Measurements from ENCODE around the gene OR2A7. TPM values are rescaled to one million over a fixed set of nuclear protein-coding genes. Genes with fewer than 3 reads are reported as not detected.
"Not testable (repeated sequence)": the region's sequence is repeated elsewhere in the genome, so short reads cannot be mapped to it uniquely, and the experiment has no call there.

OR2A7 gene, protein sequence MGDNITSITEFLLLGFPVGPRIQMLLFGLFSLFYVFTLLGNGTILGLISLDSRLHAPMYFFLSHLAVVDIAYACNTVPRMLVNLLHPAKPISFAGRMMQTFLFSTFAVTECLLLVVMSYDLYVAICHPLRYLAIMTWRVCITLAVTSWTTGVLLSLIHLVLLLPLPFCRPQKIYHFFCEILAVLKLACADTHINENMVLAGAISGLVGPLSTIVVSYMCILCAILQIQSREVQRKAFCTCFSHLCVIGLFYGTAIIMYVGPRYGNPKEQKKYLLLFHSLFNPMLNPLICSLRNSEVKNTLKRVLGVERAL
- 1 to 10 TPM; 1.2 to 6.5 TPM for total RNA-seq
- total RNA-seq = 0 to 0.23 reads per million in 2 donors

DNA sequence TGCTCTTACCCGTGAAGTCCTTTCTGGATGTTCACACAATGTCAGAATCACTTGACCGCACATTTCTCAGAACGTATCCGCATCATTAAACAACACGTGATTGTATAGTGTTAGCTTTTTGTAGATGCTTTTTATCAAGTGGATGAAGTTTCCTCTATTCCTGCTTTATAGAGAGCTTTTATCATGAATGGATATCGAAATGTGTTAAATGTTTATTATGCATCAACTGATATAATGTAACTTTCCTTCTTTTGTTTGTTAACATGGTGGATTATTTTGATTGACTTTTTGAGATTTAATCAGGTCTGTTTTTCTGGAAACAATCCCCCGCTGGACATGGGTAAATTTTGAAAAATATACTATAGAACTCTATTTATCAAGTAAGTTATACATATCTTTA is at the start of gene OR2A7:
Gene OR2A7 (minus strand): TSS at position 101 of the 400 bp plus-strand sequence. CDS start 5,164 bp downstream, outside the sequence.
- H3K4me1 Mint-ChIP-seq; H3K27ac Mint-ChIP-seq; H3K36me3 Mint-ChIP-seq (ENCODE audit: low read depth); DNase-seq; H3K9me3 ChIP-seq (ENCODE audit: control insufficient read depth, low read length, poor library complexity, severe bottlenecking); H3K4me3 Mint-ChIP-seq; H3K27me3 Mint-ChIP-seq; ATAC-seq: not testable (repeated sequence)

DNA sequence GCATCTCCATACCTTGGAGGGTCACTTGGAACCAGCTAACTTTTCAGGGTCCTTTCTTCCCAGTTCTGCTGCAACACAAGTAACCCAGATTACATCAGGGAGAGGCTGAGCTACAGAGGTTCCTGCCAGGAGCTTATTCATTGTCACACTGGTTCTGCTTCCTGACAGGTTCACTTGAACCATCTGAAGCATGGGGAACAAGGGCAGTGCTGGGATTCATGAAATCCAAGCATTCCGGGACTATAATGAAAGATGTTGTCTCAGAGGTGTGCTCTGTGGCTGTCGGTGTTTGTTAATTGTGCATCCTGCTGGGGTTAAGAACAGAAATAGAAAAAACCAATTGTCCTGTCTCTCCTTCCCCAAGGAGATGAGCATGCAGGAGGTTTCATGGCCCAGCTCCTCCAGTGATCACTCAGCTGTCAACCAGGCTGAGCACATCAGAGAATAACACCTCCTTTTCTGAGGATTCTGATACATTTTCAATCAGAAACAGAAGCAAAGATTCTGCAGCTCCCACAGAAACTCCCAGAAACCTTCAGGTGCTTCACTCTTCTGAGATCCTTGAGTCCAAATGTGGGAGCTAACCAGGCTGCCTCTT is 47.4 kb upstream of the OR2A7 start, which contains the start of gene OR2A1:
Gene OR2A1 (plus strand): TSS at position 548 of the 598 bp plus-strand sequence. CDS start 5,706 bp downstream, outside the sequence.
- H3K27me3 Mint-ChIP-seq; H3K4me3 Mint-ChIP-seq; H3K9me3 ChIP-seq (ENCODE audit: control insufficient read depth, low read length, poor library complexity, severe bottlenecking); H3K4me1 Mint-ChIP-seq; DNase-seq; H3K27ac Mint-ChIP-seq; ATAC-seq; H3K36me3 Mint-ChIP-seq (ENCODE audit: low read depth): not testable (repeated sequence)

DNA sequence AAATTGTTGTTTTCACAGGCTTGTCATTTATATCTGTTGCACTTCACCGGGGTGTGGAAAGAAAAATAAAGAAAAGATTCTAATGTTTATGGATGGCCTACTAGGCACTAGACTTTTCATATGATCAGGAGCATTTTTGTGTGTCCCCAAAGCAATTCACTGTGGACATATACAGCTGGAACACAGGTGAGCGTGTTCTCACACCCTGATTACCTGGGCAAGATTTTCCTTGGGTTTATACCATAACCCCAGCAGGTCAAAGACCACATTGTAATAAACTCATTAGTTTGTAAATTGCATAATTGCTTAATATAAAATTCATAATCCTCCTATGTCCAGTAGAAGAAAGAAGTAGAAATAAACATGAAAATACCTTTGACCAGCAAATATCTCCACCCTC is 46.6 kb upstream of the OR2A7 start:
- not testable (repeated sequence) for H3K27me3 Mint-ChIP-seq; H3K9me3 ChIP-seq (ENCODE audit: control insufficient read depth, low read length, poor library complexity, severe bottlenecking); H3K36me3 Mint-ChIP-seq (ENCODE audit: low read depth); DNase-seq; H3K4me3 Mint-ChIP-seq; H3K27ac Mint-ChIP-seq; H3K4me1 Mint-ChIP-seq; ATAC-seq

DNA sequence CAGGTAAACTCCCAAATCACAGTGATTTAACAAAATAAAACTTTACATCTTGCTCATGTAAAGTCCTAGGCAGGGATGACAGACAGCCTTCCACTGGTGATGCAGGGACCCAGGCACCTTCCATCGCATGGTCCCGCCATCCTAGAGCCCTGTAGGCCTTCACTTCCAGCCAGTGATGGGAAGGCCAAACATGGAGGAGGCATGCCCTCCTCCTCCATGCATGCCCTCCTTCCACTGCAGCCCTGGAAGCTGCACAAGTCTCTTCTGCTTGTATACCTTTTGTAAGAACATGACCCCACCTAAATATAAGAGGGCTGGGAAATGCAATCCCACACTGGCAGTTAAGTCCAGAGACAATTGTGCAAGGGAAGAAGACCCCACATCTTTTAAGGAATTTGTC is 45.1 kb upstream of the OR2A7 start:
- not testable (repeated sequence) for H3K4me3 Mint-ChIP-seq; H3K4me1 Mint-ChIP-seq; H3K27me3 Mint-ChIP-seq; ATAC-seq; DNase-seq; H3K27ac Mint-ChIP-seq; H3K9me3 ChIP-seq (ENCODE audit: control insufficient read depth, low read length, poor library complexity, severe bottlenecking); H3K36me3 Mint-ChIP-seq (ENCODE audit: low read depth)

DNA sequence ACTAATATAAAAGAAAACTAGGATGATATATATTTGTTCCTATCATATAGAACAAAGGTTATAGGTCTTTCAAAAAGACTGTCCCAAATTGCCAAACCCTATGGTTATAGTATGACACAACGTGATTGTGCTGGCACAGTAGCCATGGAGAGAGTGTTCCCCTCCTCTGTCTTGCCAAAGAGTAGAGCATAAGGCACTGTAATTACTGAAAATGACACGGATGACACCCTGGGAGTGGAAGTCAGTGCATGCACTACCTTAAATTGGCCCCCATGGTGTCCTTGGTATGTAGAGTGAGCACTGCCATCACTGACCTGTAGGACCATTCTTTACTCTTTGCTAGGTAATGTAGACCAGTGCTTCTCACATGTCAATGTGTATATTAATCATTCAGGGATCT is 40.6 kb upstream of the OR2A7 start:
- H3K27me3 Mint-ChIP-seq; H3K4me3 Mint-ChIP-seq; H3K27ac Mint-ChIP-seq; H3K4me1 Mint-ChIP-seq; DNase-seq; ATAC-seq; H3K9me3 ChIP-seq (ENCODE audit: control insufficient read depth, low read length, poor library complexity, severe bottlenecking); H3K36me3 Mint-ChIP-seq (ENCODE audit: low read depth): not testable (repeated sequence)

DNA sequence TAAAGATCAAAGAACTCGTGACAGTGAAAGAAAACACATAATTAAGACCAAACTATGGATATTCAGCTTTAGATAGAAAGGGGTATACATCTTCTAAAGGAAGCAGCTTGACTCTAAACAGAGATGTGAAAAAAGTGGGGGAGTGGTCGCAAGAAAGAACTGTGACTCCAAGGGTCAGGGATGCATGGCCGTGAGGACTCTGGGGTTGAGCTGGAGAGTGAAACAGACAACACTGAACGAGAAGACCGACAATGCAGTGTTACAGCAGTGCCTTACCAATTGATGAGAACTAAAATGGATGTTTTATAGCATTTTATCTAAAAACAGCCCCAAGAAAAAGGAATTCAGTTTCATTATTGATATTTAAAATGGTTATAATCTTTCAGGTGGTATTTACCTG is 39.0 kb upstream of the OR2A7 start:
- H3K36me3 Mint-ChIP-seq (ENCODE audit: low read depth); H3K4me1 Mint-ChIP-seq; H3K4me3 Mint-ChIP-seq; DNase-seq; H3K9me3 ChIP-seq (ENCODE audit: control insufficient read depth, low read length, poor library complexity, severe bottlenecking); ATAC-seq; H3K27me3 Mint-ChIP-seq; H3K27ac Mint-ChIP-seq: not testable (repeated sequence)

DNA sequence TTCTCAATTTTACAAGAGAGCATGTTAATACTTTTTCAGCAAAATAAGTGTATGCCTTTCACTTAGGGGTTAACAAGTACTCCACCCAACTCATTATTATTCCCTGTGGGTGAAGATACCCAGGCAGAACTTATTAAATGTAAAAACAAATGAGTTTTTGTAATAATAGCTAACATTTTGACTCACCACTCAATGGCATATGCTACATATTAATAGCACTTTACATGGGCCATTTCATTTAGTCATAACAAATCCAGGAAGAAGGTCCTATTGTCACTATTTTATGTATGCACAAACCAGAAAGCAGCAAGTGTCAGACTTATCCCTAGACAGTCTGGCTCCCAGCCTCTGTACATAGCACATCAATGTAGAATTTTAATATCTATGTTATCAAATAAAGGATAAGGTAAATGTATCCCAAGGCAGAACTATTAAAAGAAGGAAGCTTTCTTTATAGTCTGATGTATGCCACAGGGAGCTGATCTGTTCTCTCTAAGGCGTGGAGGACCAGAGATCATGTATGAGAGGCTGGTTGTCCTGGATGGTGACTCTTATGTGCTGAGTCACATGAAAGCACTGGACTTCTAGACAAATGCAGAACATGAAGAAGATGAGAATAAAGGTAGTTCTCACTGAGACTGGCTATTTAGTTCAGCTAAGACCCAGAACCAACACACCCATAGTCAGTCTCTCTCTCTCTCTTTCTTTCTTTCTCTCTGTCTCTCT is 38.1 kb upstream of the OR2A7 start:
- not testable (repeated sequence) for H3K27ac Mint-ChIP-seq; H3K4me3 Mint-ChIP-seq; H3K36me3 Mint-ChIP-seq (ENCODE audit: low read depth); DNase-seq; H3K27me3 Mint-ChIP-seq; ATAC-seq; H3K9me3 ChIP-seq (ENCODE audit: control insufficient read depth, low read length, poor library complexity, severe bottlenecking); H3K4me1 Mint-ChIP-seq

DNA sequence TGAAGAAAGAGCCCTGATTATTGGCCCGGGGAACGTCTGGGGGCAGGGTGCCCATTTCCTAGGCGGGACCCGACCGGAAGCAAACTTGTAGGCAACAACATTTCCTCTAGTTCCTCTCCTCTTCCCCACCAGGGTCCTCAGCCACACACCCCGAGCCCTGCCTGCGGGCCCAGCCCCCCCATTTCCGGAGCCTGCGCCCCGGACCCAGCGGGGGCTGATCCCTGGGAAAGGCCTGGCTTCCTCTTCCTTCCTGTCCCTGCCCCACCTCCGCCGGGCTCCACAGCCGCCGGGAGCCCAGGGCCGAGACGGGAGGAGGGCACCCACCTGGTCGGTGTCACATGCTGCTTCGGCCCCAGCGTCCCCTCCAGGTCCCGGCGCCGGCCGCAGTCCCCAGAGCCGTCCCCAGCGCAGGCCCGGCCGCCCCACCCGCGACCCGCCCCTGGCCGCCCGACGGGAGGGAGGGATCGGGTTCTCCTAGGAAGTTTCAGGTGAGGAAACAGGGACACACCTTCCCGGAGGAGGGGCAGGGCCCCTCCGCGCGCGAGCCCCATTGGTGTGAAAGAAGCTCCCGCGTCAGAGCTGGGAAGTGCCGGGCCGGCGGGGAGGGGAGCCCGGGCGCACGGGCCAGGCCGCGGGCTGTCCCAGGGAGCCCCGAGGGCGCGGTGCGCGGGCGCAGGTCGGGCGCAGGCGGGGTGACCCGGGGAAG is 29.4 kb upstream of the OR2A7 start:
- not testable (repeated sequence) for H3K4me3 Mint-ChIP-seq; H3K27ac Mint-ChIP-seq; DNase-seq; H3K4me1 Mint-ChIP-seq; H3K27me3 Mint-ChIP-seq; H3K36me3 Mint-ChIP-seq (ENCODE audit: low read depth); H3K9me3 ChIP-seq (ENCODE audit: control insufficient read depth, low read length, poor library complexity, severe bottlenecking)
- ATAC-seq = peak; percentile 85

DNA sequence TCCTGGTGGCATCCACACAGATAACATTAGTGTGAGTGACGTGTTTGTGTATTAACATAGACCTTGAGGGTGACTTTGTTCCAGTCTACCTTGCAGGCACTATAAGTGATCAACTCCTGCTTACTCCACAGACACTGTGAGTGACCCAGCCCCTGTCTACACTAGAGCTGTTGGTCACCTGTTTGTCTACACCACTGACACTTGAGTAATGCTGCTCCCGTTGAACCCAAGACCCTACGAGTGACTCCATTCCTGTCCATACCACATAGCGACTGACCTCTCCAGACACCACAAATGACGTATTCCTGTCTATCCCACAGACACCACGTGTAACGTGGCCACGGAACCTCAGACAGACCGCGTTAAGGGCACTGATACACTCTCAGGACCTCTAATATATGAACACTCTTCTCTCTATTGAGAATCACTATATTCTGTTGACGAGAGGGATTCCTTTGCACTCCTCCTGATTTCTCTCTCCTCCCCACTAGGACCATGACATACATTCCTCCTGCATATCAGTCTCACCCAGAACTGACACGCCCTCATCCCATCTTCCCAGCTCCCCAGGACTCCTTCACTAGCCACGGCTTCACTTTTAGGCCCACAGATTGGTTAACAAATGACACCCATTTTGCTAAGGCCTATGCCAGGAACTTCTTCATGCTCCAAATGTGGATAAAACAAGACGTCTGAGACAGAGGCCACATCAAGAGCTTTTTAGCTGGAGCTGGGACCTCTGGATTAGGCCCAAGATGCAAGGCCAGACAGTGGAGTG is 28.0 kb upstream of the OR2A7 start:
- not testable (repeated sequence) for H3K27ac Mint-ChIP-seq; H3K4me1 Mint-ChIP-seq; H3K9me3 ChIP-seq (ENCODE audit: control insufficient read depth, low read length, poor library complexity, severe bottlenecking); DNase-seq; H3K4me3 Mint-ChIP-seq; ATAC-seq; H3K27me3 Mint-ChIP-seq; H3K36me3 Mint-ChIP-seq (ENCODE audit: low read depth)

DNA sequence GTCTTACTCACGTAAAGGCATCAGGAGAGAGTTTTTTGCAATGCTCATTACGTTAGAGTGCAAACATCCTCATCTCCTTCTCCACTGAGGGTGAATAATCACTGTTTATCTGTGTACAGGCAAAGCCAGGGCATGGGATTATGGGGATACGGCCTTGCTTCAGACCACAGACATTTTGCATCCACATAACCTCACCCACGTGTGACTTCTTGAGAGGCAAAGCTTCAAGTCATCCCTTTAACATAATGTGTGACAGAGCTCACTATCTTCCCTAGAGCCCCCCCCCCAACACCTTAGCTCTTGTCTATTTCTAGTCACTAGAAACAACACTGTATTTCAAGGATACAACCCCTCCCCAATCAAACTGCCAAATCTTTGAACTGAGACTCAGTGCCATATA is 27.0 kb upstream of the OR2A7 start:
- H3K4me3 Mint-ChIP-seq; H3K27ac Mint-ChIP-seq; H3K4me1 Mint-ChIP-seq; DNase-seq; H3K27me3 Mint-ChIP-seq; H3K9me3 ChIP-seq (ENCODE audit: control insufficient read depth, low read length, poor library complexity, severe bottlenecking); ATAC-seq; H3K36me3 Mint-ChIP-seq (ENCODE audit: low read depth): not testable (repeated sequence)

DNA sequence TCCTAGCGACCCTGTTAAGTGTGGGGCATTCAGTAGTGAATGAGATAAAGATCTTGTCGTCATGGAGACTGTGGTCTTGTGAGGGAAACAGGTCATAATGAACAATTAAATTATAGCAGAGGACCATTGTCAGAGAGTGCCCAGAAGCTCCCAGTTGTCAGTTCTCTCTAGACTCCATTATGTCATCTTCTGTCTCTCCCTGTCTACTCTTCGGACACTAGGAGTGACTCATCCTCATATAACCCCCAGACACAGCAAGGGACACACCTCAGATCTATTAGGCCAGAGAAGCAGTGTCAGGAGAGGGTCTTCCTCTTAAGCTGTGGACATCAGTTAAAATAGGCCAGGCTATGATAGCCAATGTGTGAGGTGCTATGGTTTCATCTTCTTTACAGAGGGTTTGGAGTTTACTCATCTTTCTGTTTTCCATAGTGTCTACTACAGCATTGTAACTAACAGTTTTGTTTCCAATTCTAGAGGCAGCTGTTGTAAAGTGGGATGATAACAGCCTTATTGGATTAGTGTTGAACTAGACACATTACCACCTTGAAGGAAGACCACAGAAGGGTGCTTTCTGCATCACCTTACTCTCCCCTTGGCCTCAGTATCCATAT is 22.7 kb upstream of the OR2A7 start:
- peak; percentile 38 for ATAC-seq
- not testable (repeated sequence) for DNase-seq; H3K27me3 Mint-ChIP-seq; H3K4me1 Mint-ChIP-seq; H3K4me3 Mint-ChIP-seq; H3K27ac Mint-ChIP-seq; H3K9me3 ChIP-seq (ENCODE audit: control insufficient read depth, low read length, poor library complexity, severe bottlenecking); H3K36me3 Mint-ChIP-seq (ENCODE audit: low read depth)

DNA sequence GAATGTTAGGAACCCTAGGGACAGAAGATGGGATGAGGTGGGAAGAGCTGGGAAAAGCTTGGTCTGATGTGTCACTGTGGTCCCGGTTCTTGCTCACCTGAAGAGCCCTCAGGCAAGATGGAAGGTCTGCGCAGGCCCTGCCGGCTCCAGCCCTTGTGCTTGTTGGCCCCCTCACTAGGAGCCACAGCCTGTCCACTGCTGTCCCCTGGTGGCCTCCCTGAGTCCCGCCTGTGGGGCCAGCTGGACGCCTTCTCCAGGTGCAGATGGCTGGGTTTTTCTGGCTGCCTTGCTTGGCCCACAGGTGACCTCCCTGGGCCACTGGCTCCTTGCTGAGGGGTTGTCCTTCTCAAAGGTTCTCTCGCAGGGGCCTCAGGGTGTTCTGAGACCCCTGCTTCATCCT is 19.1 kb upstream of the OR2A7 start:
- H3K27me3 Mint-ChIP-seq; H3K27ac Mint-ChIP-seq; DNase-seq; H3K4me1 Mint-ChIP-seq; ATAC-seq; H3K4me3 Mint-ChIP-seq; H3K36me3 Mint-ChIP-seq (ENCODE audit: low read depth); H3K9me3 ChIP-seq (ENCODE audit: control insufficient read depth, low read length, poor library complexity, severe bottlenecking): not testable (repeated sequence)

All from T-helper 17 cell (primary cell).